UCSD-AML1 (cell line): Measurements from ENCODE around the gene SPEM3.

ENCODE experiments used
- DNase-seq: peaks from one replicate; lab custom pipeline; 2025; ENCODE audit not compliant: unreplicated experiment; lab: John Stamatoyannopoulos, UW

The SPEM3 gene

DNA sequence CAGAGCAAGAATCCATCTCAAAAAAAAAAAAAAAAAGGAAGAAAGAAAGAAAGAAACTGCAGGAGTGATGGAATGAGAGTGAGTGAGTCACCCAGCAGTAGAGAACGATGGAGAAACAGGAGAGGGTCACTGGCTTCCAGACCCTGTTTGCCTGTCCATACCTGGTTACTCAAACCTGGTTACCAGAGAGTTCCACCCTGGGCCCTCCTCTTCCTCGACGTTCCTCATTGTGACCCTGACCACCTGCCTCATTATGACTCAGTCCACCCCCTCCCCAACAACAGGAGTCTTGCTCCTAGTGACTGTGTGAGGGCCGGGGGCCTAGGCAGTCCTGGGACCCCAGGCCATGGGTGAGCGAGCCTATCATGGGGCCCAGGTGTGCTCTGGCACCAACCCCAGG lies at the start of gene SPEM3:
Gene SPEM3 (plus strand): TSS at position 301 of the 400 bp plus-strand sequence. CDS start 46 bp downstream, at position 347.
- no peak for DNase-seq

DNA sequence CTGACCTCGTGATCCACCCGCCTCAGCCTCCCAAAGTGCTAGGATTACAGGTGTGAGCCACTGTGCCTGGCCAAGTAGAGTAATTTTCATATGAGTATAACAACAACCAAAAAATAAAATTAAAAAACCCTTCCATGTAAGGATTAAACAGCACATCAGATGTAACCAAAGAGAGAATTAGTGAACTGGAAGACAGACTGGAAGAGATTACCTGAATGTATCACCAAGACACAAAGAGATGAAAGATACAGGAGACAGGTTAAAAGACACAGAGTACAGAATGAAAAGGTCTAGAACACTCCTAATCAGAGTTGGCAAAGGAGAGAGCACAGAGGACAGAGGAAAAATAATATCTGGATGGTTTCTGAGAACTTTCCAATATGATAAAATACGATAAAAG lies 49.5 kb upstream of the SPEM3 start:
- no peak for DNase-seq

DNA sequence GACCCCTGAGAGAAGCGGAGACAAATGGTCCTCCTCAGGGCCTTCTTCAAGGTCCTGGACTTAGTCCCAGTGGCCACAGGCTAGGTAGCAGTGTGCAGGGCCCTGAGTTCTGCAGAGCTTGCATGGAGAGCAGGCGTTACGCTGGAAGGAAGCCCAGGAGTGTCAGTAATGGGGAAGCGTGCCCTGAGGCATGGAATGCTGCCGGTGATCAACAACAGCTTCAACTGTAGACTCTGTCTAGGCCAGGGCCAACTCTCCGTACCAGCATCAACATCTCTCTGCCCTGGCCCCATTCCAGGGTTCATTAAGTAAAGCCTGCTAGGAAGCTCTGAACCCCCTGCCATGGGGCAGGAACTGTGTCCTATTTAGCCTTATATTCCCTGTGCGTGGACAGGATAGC lies 48.3 kb upstream of the SPEM3 start:
- DNase-seq: no peak

DNA sequence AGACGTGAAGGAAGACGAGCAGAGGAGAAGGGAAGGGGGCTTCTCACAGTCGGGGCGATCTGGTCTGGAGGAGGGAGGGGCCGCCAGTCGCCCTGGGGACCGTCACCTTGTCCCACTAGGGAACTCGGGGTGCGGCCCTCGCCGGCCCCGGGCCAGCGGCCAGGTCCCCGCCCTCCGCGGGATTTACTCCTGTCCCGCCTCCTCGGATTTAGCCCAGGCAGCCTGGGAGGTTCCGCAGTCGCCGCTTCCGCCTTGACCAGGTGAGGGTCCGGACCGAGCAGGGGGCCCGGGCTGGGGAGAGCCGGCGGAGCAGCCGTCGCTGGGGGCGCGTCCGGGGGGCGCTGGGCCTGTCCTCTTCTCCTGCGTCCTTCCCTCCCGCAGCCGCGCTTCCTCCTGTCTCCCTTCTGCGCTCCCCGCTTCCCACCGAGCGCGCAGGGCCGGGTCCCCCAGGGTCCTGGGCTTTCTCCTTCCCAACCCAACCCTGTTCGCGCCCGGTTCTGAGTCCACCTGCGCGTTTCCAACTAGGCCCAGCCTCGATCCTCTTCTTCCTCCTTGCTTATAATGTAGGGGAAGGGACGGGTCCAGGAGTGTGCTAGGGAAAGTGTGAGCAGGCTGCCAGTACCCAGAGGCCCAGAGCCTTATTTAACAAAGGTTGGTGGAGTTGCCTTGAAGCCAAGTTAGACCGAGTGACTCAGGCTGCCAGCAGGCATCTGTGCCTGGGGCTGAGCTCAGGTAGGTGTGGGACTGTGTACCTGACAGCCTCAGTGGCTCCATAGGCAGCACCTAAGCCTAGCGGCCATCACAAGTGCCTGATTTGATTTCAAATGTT lies 47.6 kb upstream of the SPEM3 start, which contains the start of gene TNK1:
Gene TNK1 (plus strand): TSS at position 235 of the 829 bp plus-strand sequence. CDS start 1,838 bp downstream, outside the sequence.
- no peak for DNase-seq

DNA sequence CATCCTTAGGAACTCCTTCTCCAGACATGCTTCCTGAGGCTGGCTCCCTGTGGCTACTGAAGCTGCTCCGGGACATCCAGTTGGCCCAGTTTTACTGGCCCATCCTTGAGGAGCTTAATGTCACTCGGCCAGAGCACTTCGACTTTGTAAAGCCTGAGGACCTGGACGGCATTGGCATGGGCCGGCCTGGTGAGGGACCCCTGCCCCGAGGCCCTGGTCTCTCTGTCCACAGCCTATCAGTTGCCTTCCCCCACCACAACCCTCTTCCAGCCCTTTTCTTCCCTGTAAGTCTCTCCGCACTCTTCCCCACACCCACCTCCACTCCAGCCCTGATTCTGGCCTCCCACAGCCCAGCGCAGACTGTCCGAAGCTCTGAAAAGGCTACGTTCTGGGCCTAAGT lies 45.8 kb upstream of the SPEM3 start:
- no peak for DNase-seq

DNA sequence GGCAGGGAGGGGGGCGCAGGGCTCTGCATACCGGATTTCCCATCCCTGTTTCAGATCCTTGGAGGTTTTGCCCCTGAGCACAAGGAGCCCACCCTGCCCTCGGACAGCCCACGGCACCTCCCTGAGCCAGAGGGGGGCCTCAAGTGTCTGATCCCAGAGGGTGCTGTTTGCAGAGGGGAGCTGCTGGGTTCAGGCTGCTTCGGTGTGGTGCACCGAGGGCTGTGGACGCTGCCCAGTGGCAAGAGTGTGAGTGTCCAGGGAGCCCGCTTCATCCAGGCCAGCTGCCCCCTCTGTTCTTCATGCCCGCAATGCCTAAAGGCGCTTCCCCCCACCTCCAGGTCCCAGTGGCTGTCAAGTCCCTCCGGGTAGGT lies 45.3 kb upstream of the SPEM3 start:
- DNase-seq: no peak

DNA sequence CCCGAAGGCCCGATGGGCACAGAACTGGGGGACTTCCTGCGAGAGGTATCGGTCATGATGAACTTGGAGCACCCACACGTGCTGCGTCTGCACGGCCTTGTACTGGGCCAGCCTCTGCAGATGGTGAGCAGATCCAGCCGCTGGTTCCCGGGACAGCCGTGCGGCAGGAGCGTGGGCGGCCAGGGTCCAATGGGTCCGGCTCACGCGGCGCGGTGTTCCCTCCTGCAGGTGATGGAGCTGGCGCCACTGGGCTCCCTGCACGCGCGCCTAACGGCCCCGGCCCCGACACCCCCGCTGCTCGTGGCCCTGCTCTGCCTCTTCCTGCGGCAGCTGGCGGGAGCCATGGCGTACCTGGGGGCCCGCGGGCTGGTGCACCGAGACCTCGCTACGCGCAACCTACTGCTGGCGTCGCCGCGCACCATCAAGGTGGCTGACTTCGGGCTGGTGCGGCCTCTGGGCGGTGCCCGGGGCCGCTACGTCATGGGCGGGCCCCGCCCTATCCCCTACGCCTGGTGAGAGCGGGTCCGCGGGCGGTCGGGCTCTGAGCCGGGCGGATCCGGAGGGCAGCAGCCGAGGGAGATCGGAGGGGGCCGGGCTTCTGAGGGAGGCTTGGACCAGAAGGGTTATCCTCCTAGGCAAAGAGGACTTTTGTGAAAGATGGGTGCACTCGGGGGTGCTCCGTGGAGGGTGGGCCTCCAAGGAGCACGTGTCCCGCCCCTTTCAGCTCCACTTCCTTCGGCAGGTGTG lies 44.7 kb upstream of the SPEM3 start:
- DNase-seq: no peak

DNA sequence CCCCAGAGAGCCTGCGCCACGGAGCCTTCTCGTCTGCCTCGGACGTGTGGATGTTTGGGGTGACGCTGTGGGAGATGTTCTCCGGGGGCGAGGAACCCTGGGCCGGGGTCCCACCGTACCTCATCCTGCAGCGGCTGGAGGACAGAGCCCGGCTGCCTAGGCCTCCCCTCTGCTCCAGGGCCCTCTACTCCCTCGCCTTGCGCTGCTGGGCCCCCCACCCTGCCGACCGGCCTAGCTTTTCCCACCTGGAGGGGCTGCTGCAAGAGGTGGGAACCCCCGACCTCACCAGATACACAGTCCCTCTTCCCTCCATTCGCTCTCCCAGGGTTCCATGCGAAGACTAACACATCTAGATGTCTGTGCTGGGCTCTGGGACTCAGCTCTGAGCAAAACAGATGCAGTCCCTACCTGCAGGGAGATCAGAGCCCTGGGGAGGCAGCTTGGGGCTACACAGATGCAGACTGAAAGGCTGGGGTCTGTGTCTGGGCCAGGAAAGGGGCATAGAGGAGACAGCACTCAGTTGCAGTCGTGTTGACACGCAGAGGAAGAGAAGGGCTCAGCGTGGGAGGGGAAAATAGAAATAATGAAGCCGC lies 44.1 kb upstream of the SPEM3 start:
- DNase-seq: no peak

DNA sequence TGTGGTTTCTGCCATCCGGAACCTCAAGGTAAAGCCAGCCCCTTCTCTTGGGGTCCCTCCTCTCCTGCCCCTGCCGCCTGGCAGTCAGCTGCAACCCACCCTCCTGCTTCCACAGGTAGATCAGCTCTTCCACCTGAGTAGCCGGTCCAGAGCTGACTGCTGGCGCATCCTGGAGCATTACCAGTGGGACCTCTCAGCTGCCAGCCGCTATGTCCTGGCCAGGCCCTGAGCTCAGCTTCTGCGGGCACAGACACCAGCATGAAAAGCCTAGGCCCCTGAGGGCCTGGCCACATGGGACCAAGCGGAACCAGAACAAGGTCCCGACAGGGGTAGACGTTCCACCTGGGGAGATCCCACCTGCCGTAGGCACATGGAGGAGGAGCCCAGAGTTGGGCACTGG lies 39.8 kb upstream of the SPEM3 start:
- DNase-seq: no peak

DNA sequence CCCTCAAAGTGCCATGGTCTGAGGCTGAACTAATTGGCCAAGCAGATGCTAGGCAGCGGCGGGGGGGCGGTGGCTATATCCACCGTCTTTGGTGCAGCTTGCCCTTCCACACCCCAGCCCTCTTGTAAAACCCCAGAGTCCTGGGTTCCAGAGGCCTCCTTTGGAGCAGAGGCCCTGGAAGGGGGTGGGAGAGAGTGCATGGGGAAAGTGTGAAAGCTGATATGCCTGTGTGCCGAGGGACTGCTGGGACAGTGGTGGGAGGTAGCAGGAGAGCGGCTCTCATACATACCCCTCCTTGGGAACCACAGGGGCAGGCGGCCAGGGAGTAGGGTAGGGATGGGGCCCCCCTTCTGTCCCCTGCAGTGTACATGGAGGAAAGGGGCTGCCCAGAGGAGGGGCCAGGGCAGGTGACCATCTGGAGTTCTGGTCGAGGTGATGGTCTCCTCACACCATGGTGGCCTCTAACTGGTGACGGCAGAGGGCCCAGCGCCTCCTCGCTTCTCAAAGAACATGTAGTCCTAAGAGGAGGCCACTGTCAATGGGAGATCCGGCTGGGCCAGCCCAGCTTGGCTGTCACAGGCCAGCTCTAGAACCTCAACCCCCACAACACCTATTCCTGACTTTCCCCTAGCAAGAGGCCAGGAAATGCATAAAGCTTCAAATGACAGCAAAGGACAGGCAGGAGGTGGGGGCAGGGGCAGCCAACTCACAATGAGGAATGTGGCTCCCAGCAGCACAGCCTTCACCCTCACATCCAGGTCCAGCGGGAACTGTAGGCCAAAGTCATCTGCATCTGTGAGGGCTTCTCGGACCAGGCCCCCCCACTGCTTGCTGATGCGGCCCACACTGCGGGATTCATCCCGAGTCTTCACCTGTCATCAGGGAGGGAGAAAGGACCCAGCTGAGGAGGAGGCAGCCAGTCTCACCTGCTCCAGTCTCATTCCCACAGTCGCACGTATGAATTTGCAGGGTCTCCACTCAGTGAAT lies 38.4 kb upstream of the SPEM3 start:
- DNase-seq: no peak

DNA sequence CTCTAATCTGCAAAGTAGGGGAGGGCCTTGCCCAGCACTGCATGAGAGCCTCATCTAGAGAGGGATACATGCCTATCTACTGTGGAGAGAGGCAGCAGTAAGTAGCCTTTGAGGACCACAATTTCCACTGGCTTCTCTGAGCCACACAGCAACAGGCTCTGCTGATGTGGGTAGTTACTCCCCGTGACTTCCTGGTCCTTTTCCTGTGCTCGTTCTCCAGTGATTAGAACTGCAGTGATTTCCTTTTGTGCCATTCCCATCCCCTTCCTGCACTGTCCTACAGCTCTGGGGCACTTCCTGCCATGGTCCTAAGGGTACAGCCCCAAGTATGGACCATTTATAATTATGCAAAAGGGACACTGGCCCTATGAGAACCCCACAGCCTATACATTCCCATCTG lies 37.4 kb upstream of the SPEM3 start:
- DNase-seq: no peak

DNA sequence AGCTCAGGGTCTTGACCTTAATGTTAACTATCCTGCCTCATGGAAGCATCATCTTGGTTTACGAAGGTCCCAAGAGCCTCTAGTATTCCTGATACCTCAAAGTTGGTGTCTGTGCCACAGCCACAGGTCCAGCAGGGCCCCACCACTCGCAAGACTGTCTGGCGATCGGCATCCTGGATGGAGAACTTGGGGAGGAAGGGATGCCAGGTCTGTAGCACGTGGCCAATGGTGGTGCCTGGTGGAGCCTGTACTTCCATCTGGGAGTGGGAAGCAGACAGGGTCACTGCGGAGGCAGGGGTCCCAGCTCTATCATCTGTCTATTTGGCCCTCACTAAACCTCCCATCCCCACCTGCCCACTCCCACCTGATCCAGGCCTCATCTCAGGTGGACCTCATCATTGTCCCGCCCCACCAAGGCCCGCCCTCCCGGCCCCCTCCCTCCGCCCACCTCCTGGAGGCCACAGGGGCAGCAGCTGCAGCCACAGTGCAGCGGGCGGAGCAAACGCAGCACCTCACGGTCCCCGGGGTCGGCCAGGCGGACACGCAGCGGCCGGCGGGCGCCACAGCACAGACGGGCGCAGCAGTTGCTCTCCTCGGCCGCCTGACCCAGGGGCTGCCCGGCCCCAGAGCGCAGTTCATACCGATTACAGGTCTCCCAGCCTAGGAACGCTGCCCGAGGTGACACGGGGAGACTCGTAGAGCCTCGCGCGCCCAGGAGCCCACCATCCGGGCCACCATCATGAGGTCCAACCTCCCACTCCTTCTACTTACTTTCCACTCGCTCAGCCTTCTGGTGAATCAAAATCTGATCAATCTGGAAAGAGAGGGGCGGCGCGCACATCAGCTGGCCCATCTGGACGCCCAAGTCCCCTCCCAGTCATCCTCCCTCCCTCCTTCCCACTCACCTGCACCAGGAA lies 35.7 kb upstream of the SPEM3 start:
- DNase-seq: no peak

DNA sequence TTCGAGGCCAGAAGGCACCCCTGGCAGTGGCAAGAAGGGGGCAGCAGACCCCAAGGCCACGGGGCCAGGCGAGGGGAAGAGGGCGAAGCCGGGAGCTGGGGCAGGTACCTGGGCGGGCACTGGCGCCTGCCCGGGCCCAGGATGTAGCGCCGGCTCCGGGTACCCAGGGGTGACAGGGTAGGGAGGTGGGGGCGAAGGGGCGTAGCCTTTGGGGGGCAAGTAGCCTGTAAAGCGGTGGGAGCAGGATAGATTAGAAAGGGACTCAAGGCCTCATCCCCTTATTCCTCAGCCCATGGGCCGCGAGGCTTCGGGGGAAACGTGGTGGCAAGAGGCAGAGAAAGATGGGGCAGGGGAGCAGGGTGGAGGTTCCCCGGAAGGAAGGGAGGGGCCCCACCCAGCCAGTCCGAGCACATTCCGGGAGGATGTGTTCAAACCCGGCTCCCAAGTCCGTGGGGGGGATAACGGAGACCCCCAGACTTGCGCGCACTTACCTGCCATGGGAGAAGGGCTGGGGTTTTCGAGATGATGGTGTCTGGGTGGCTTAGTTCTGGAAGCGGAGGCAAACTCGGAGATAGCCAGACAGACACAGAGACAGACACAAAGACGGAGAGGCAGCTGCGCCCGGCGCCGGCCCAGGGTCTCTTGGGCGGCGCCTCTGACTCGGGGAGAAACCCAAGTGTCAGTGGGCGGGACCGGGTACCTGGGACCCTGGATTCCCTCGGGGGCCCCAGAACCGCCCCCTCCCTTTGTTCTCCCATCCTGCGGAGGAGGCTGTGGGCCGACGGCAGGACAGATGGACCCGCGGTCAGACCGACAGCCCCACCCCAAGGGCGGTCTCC lies 34.8 kb upstream of the SPEM3 start:
- no peak for DNase-seq

DNA sequence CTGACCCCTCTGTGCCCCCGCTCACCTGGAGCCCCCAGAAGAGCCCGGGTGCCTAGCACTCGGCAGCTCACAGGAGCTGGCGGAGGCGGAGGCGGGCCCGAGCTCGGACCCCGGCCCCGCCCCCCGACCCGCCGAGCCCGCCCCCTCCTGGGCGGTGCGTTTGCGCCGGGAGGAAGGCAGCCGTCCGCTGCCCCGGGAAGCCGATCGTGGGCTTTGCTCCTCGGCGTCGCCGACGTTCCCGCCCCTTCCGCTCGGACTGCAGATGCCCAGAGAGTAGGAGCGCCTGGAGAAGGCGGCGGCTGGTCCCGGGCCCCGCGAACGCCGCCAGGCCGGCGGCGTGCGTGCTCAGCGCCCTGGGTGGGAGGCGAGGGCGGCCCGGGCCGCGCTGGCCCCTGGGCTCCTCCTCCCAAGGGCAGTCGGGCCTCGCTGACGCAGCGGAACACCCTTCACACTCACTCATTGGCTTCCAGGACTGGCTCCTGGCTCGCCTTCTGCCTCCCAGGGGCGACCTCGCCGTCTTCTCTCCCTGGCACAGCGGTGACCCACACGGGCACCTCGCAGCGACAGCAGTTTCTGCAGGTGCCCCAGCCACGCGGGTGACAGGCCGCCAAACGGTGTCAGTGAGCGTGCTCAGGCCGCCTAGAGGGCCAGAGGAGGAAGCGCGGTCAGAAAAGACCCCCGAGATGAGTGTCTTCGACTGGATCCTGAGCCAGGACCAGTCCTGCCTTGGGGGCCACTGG lies 34.0 kb upstream of the SPEM3 start, which contains the start of gene PLSCR3:
Gene PLSCR3 (minus strand): TSS at position 74 of the 740 bp plus-strand sequence. CDS start 415 bp downstream, outside the sequence.
- DNase-seq: peak; percentile 87

DNA sequence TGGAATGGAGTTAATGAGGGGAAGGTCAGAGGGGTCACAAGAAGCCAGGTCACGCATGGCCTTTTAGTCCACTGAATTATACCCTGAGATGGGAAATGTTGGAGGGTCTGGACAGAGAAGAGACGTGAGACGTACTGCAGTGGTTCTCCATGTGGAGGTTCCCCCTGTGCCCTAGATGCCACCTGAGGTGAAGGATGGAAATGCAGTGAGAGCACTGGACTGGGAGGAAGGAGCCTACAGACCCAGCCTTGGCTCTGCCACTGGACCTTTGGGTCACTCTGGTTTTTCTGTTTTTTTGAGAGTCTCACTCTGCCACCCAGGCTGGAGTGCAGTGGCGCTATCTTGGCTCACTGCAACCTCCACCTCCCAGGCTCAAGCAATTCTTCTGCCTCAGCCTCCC lies 32.5 kb upstream of the SPEM3 start:
- DNase-seq: no peak

DNA sequence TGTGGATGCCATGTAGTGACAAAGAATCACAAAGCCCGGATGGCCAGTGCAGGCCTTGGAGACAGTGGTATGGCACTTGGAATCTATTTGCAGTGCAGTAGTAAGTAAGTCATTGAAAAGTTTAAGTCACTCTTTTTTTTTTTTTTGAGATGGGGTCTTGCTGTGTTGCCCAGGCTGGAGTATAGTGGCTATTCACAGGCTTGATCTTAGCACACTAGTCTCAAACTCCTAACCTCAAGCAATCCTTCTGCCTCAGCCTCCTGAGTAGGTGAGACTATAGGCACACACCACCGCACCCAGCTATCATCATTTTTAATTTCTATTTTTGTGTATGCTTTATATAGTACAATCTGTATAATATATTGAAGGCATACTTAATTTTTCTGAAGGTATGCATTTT lies 30.0 kb upstream of the SPEM3 start:
- DNase-seq: no peak

DNA sequence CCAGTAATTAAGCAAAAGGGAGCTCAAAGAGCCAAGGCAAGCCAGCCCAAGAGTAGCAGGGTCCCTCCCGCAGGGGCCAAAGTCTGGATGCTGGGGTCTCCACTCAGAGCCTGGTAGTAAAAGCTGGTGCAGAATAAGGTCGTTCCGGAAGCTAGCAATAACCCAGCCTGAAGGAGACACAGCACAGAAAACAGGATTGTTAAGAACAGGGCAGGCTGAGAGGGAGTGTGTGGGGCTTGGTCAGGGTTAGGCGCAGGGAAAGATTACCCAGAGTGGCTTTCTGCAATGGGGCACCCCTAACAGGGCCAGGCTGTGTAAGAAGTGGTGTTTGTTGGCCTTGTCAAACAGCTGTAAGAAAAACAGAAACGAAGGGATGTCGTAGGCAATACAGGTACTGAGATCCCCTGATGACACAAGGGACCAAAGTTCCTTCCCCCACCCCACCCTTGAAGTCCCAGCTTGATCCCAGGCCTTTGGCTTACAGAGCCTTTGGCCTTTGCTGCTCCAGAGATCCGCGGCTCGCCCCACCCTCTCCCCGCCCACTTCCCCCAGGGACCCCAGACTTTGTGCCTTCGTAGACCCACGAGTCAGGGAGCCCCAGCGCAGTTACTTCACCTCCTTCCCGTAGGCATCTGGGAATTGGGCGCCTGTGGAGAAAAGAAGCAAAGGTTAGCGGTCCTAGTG lies 25.5 kb upstream of the SPEM3 start:
- peak; percentile 76 for DNase-seq

DNA sequence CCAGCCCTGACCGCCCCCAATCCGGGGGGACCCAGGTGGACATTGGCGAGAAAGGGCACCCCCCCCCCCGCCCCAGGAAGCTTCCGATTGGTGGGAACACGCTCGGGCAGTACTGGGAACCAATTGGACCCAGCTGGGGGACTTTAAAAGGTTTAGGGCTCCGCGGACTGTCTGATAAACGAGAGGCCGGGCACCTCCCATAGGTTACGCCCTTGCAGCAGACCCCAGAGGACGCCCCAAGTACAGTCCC lies 25.0 kb upstream of the SPEM3 start:
- DNase-seq: no peak
